Measurements from ENCODE around the gene LMAN2.

Gene LMAN2

GRCh38 chr5:177351392-177352329 lies at the start of gene LMAN2:
Gene LMAN2 (minus strand): TSS chr5:177351668. CDS start chr5:177351647, 21 bp downstream.
- DNase-seq: peak; percentile 98

GRCh38 chr5:177399997-177400868 lies 48.8 kb upstream of the LMAN2 start, which contains the start of gene PFN3:
Gene PFN3 (minus strand): TSS chr5:177400661. CDS start chr5:177400576, 85 bp downstream.
- peak; percentile 59 for DNase-seq

- DNase-seq: no peak
Observed at GRCh38 chr5:177397875-177398390, 46.5 kb upstream of the LMAN2 start.

DNA sequence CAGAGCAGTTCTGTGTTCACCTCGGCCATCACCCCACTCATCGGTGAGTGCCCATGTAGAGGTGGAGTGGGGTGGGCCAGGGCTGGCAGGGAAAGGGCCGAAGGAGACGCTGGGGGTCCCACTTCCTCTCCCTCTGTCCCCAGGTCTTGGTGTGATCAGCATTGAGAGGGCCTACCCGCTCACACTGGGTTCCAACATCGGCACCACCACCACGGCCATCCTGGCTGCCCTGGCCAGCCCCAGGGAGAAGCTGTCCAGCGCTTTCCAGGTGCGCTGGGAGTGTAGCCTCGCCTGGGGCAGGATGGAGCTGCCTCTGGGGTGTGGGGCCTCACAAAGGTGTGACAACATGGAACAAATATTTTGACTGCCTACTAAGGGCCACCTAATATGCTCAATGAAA lies 45.3 kb upstream of the LMAN2 start:
- DNase-seq: no peak

DNA sequence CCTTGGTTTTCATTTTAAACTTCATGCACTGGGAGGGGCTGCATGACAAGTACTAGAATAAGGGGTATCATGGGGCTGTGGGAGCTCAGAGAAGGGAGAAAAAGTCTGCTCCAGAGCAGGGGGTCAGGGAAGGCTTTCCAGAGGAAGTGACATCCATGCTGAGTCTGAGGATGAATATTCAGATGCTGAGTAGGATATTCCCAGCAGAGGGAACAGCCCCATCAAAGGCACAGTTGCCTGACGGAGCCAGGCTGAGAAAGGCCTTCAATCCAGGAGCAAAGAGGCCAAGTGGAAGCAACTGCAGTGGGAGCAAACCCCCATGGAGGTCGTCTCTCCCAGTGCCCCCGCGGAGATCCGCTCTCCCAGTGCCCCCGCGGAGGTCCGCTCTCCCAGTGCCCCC lies 44.6 kb upstream of the LMAN2 start:
- DNase-seq: no peak

- DNase-seq: no peak
Observed at GRCh38 chr5:177393990-177394389, 42.5 kb upstream of the LMAN2 start.

- no peak for DNase-seq
Observed at GRCh38 chr5:177393206-177393765, 41.8 kb upstream of the LMAN2 start.

DNA sequence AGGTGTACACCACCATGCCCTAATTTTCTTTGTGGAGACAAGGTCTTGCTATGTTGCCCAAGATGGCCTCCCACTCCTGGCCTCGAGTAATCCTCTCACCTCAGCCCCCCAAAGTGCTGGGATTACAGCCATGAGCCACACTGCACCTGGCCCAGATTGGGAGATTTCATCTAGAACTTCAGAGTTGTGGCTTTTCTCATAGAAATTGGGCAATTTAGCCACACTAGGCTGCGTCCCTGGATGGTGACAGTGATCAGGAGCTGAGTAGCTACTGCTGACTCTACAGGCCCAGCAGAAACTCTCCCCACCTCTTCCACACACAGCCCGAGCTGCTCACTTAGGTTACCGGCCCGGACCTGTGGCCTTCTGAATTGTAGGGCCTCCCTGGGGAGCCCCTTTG lies 41.3 kb upstream of the LMAN2 start:
- DNase-seq: no peak

- DNase-seq: peak; percentile 79
Observed at GRCh38 chr5:177390363-177391300, 39.2 kb upstream of the LMAN2 start.

DNA sequence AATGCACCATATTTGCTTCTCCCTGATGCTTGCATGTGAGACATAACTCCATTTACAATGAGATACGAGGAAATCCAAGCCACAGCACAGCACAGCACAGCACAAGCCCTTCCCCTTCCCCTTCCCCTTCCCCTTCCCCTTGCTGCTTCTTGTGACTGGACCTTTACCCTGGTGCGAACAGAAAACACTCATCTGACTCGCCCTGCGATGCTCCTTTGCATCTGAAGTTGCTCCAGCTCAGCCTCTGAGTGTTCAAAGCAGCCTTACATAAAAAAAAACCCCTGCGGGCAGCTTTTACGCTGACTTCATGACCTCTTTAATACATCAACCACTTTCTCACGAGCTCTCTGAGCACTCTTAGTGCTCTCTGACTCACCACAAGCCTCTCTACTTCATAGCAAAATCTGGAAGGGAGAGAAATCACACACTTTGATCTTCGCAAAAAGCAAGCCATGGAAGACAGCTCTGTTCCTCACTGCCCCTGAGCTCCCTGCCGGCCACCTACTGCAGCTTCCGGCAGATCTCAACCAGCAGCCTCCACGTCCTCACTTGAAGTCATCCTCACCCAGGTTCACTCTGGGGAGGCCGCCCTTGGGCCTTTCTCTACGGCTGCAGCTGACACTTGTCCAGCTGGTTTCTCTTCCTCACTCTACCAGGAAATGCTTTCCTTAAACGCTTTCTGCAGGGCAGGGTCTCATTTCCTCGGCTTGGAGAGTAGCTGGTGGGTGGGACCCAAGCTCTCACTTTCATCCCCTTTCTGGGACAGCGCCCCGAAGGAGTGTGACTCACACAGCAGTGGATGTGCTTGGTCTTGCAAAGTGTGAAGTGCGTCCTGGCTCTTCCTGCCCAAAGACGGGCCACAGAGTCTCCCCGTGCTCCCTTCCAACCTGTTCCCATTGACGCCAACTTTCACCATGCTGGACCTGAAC lies 38.0 kb upstream of the LMAN2 start:
- DNase-seq: peak; percentile 79

GRCh38 chr5:177388521-177389052 lies 37.1 kb upstream of the LMAN2 start:
- DNase-seq: no peak

DNA sequence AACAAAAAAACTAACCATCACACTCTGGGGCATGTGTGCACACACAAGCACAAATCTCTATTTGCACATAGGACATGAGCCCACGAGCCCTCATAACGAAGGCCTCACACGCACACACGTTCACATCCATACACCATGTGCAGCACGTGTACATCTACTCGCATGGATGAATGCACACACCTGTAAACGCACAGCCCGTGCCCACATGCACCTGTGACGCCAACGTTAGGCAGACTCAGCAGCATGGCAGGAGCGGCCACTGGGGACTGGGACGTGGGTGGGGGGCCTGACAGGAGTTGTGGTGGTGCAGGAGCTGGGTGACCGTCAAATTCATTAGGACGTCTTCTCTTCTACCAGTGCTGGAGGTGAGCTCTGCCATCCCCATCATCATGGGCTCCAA lies 35.9 kb upstream of the LMAN2 start:
- no peak for DNase-seq

GRCh38 chr5:177386542-177386941 lies 35.1 kb upstream of the LMAN2 start:
- no peak for DNase-seq

GRCh38 chr5:177385720-177386119 lies 34.3 kb upstream of the LMAN2 start:
- no peak for DNase-seq

- DNase-seq: no peak
Observed at GRCh38 chr5:177384134-177384533, 32.7 kb upstream of the LMAN2 start, which contains the start of gene SLC34A1. Gene SLC34A1 (plus strand): TSS chr5:177384434. CDS start chr5:177385742, 1,308 bp downstream.

DNA sequence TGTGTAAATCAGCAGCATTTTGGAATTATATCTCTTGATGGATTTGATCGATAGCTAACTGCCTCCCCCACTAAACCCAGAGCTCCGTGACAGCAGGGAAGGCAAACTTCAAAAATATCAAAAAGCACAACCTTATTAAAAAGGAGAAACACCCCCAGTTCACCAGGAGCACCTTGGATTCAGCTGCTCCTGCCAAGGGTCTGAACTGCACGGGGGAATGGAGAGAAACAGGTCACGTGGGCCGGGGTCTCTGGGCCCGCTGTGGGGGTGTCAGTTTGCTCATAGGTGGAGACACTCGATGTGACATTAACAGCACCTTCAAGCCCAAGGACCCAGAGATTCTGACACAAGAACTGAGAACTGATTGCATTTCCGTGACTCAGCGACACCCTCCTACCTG lies 31.7 kb upstream of the LMAN2 start:
- no peak for DNase-seq

DNA sequence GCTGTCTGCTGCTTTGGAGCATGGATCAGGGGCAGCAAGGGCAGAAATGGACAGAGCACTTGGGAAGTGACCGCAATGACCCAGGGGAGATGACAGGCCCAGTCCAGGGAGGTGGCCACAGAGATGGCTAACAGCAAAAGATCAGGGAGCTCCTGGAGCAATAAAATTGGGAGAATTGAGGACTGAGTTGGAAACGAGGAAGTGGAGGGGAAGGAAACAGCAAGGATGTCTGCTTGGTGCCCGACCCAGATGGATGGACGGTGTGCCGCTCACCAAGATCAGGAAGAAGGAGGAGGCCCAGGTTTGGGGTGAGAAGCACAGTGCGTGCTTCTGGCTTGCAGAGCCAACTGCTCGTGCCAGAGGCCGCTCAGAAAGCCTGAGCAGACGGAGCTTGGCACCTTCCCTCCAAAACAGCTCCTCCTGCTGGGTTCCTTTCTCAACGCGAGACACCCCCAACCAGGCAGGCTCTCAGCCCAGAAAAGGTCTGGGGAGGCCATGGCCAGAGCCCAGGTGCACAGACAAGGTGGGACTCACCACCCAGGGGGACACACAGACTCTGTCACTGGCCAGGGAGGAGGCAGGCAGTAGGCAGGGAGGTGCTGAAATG lies 31.1 kb upstream of the LMAN2 start:
- peak; percentile 21 for DNase-seq

DNA sequence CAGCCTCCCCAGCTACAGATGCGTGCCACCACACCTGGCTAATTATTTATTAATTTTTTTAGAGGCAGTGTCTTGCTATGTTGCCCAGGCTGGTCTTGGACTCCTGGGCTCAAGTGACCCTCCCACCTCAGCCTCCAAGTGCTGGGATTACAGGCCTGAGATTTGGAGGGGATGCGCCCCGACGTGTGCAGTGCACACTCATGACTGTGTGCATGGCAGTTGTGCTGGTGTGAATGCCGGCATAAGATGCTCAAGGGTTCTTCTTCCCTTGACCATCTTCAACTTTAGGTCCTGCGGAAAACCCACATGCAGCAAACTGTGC lies 29.3 kb upstream of the LMAN2 start:
- no peak for DNase-seq

GRCh38 chr5:177378884-177379883 lies 27.7 kb upstream of the LMAN2 start:
- peak; percentile 89 for DNase-seq

All from fibroblast of skin of right biceps (primary cell).